ENCODE results near the gene GRIK3.

GRIK3 gene

GRCh38 chr1:36787312-36787913, 246.9 kb downstream of the GRIK3 start:
- no peak overlapping the region for H3K4me3 ChIP-seq (ENCODE audit: low read length)
- TF ChIP-seq CTCF (conservative IDR thresholded peaks at IDR 0.05; ENCODE audit: low read depth, low read length) = no peak
- DNase-seq (ENCODE audit: low read depth) = no peak

DNA sequence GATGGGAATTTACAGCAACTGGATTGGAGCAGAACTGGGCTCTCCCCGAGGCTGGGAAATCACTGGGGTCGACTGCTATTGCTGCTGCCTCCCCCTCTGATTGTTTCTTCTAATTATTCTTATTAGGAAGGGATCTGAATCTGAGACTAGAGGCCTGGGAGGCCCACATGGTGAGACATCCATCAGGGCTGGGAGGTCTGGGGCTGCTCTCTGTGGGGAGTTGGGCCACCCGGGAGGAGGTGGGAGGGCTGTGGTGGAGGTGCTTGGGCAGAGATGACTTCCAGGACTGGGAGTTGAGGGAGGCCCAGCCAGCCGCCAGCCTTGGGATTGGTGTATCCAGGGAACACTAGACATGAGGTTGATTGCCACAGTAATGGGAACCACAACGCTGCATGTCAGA, 247.9 kb downstream of the GRIK3 start:
- DNase-seq (ENCODE audit: low read depth) = no peak
- no peak for TF ChIP-seq CTCF (conservative IDR thresholded peaks at IDR 0.05; ENCODE audit: low read depth, low read length)
- H3K4me3 ChIP-seq (ENCODE audit: low read length) = no peak overlapping the region

- no peak for TF ChIP-seq CTCF (conservative IDR thresholded peaks at IDR 0.05; ENCODE audit: low read depth, low read length)
- H3K4me3 ChIP-seq (ENCODE audit: low read length) = no peak overlapping the region
- no peak for DNase-seq (ENCODE audit: low read depth)
Observed at GRCh38 chr1:36784147-36784859, 250.0 kb downstream of the GRIK3 start.

DNA sequence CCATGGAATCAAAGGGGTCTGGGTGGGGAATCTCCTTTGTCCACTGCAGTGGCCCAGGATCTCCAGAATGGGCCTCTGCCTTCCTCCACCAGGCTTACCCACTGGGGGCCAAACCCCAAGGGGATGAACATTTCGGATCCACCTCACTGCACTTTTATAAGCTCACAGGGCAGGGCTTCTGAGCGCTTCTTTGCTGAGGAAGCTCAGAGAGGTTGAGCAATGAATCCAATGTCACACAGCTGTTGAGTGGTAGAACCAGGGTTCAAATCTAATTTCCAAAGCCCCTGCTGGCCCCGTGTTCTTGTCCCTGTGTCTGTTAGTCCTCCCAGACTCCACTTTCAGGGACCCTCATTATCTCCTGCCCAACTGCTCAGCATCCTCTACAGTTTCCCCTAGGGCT, 250.8 kb downstream of the GRIK3 start:
- TF ChIP-seq CTCF (conservative IDR thresholded peaks at IDR 0.05; ENCODE audit: low read depth, low read length) = no peak
- DNase-seq (ENCODE audit: low read depth) = no peak

DNA sequence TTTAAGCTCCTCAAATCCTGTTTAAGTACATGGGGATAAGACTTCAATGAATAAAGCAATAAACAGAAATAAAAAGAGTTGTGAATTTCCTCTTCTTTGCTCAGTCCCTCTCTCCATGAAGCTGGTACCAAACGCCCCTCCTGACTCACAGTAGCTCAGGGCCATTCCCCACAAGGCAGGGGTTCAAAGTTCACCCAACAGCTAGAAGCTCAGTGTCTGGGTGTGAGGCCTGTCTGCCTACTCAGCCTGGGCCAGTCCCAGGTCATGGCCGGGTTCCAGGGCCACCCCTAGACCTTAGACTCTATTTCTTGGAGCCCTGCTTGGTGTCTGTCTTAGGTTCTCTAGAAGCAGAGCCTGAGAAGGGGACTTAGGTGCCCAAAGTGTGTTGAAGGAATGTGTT, 251.5 kb downstream of the GRIK3 start:
- H3K4me3 ChIP-seq (ENCODE audit: low read length) = no peak overlapping the region
- no peak for DNase-seq (ENCODE audit: low read depth)
- no peak for TF ChIP-seq CTCF (conservative IDR thresholded peaks at IDR 0.05; ENCODE audit: low read depth, low read length)

More for the DNA sequence above, 250.8 kb downstream of the GRIK3 start:
- H3K4me3 ChIP-seq (ENCODE audit: low read length) = no peak overlapping the region

DNA sequence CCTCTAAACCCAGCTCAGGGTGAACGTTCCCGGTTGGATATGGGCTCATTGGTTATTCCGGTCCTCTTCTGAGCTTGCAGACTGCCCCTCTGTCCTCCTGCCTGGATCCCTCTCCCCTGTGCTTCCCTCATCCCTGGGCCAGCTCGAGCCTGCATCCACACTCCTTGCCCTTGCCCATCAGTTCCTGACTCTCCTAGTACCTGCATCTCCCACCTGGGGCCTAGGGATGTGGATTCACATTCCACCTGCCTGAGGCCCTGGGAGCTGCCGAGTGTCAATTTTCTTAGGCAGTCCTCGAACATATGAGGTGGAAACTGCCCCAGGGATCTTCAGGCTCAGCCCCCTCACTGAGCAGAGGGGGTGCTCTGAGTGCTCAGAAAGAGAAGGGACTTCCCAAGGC, 252.2 kb downstream of the GRIK3 start:
- H3K4me3 ChIP-seq (ENCODE audit: low read length) = no peak overlapping the region
- TF ChIP-seq CTCF (conservative IDR thresholded peaks at IDR 0.05; ENCODE audit: low read depth, low read length) = no peak
- no peak for DNase-seq (ENCODE audit: low read depth)

DNA sequence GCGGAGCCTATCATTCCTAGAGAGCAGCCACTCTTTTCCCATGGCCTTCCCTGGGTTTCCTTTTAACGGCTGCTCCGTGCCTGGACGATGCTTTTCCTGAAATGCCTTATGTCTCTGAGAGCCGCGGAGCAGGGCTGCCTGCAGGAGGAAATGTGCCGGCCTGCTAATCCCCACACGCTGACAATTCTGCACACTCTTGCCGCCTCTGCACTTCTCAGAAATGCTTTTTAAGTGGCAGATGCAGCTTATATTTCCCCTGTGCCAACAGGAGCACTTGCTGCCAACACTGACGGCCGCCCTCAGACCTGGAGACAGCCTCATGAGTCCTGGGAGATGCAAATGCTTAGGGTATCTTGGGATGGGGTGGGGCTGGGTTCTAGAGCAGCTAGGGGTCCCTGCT, 253.2 kb downstream of the GRIK3 start:
- DNase-seq (ENCODE audit: low read depth) = no peak
- TF ChIP-seq CTCF (conservative IDR thresholded peaks at IDR 0.05; ENCODE audit: low read depth, low read length) = no peak

More for the DNA sequence above, 253.2 kb downstream of the GRIK3 start:
- no peak overlapping the region for H3K4me3 ChIP-seq (ENCODE audit: low read length)

All from retinal pigment epithelial cell (primary cell).